ENCODE measurements around the gene SCN4B. TPM values are rescaled to one million over a fixed set of nuclear protein-coding genes. Genes with fewer than 3 reads are reported as not detected.

SCN4B gene
- total and polyA plus RNA-seq, 2 of the 8 experiments (the other 6 are each of a cell fraction or from before 2014, with no cell fraction given): 2.8 to 4.9 TPM

- H2AFZ ChIP-seq (ENCODE audit: low read length): no peak overlapping the region
- H4K8ac ChIP-seq (ENCODE audit: extremely low read depth, insufficient read depth, low read length): no peak overlapping the region; the same call in 1 of the 2 replicates
- H3K9me3 ChIP-seq (ENCODE audit: insufficient read depth in 2 of 2, low read depth in 1 of 2, low read length in 1 of 2): 0 out of 4 replicates have a peak, but pooled peaks cover 0 to 3% of the 10 kb centered on the region in 2 experiments
- no peak overlapping the region for H2AK5ac ChIP-seq (ENCODE audit: low read depth, low read length)
- no peak overlapping the region for H3K9ac ChIP-seq (replicated peaks in 1 of 4; ENCODE audit: extremely low read depth in 1 of 4, low read depth in 3 of 4, low read length in 3 of 4)
- FAIRE-seq: no peak
- TF ChIP-seq ZNF274 (IDR thresholded peaks at IDR 0.05; ENCODE audit: borderline replicate concordance, extremely low read depth, low read length) (no peak), RNF2 (IDR thresholded peaks at IDR 0.05; ENCODE audit: borderline replicate concordance, low read depth, low read length, missing control alignments, poor library complexity, severe bottlenecking) (no peak), EZH2 (IDR thresholded peaks at IDR 0.05; ENCODE audit: low read depth, low read length, severe bottlenecking) (no peak), SP1 (IDR thresholded peaks at IDR 0.05; ENCODE audit: low read depth, low read length) (no peak), JUND (IDR thresholded peaks at IDR 0.05; ENCODE audit: low read length) (no peak), GTF2F1 (IDR thresholded peaks at IDR 0.05; ENCODE audit: borderline replicate concordance, low read depth, low read length) (no peak), KDM5A (IDR thresholded peaks at IDR 0.05; ENCODE audit: low read length) (no peak), SAP30 (IDR thresholded peaks at IDR 0.05; ENCODE audit: insufficient read depth, insufficient replicate concordance, low read length) (no peak), CHD1 (IDR thresholded peaks at IDR 0.05; ENCODE audit: low read depth, low read length) (no peak), TBP (IDR thresholded peaks at IDR 0.05; ENCODE audit: low read depth, low read length) (no peak)
- TF ChIP-seq, protein P1, sequence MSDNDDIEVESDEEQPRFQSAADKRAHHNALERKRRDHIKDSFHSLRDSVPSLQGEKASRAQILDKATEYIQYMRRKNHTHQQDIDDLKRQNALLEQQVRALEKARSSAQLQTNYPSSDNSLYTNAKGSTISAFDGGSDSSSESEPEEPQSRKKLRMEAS (IDR thresholded peaks at IDR 0.05): no peak
- H3K79me1 ChIP-seq (ENCODE audit: low read depth, low read length): no peaks in the 10 kb centered on the region
- no peak overlapping the region for H2BK12ac ChIP-seq (ENCODE audit: low read depth, low read length)
- H3K14ac ChIP-seq (ENCODE audit: insufficient read length): no peak overlapping the region
- peaks cover 2 to 14% (median 4%) of the 10 kb centered on the region in 4 experiments; a peak in 5 of 7 replicates for H3K4me1 ChIP-seq (replicated peaks in 1 of 4; ENCODE audit: control insufficient read depth in 3 of 4, insufficient read depth in 4 of 4, low read length in 3 of 4)
- peak overlapping the region; percentile 89; the same call in 1 of the 2 replicates for H2BK20ac ChIP-seq (ENCODE audit: low read length)
- no peaks in the 10 kb centered on the region for H3K79me2 ChIP-seq (ENCODE audit: control insufficient read depth in 1 of 2, insufficient read depth in 2 of 2, low read length in 2 of 2)
- H3K4me3 ChIP-seq (ENCODE audit: extremely low read depth in 1 of 4, insufficient read depth in 2 of 4, low read depth in 3 of 4, low read length in 4 of 4): no peak overlapping the region
- WGBS, 2 experiments (ENCODE audit: extremely low coverage in 1 of 2, insufficient coverage in 1 of 2, insufficient read length in 1 of 2, insufficient replicate concordance in 2 of 2, low coverage in 1 of 2, low lambda C conversion rate in 2 of 2, missing lambda C conversion rate in 1 of 2): 87% methylated on average over 6 of the region's 6 CpGs; no CpG with 5 or more reads in 1 of the 2 experiments
- H4K5ac ChIP-seq (ENCODE audit: insufficient read length, low read depth, low read length): no peak overlapping the region
- no peaks in the 10 kb centered on the region for H3K27me3 ChIP-seq (replicated peaks in 1 of 4; ENCODE audit: control insufficient read depth in 3 of 4, extremely low read depth in 1 of 4, insufficient read depth in 3 of 4, low read length in 3 of 4)
- H3K27ac ChIP-seq (ENCODE audit: low read depth, low read length): no peak overlapping the region
- H3K18ac ChIP-seq (ENCODE audit: extremely low read depth, low read length): no peak overlapping the region
- DNase-seq (ENCODE audit: low read depth in 1 of 2, low spot score in 2 of 2): no peak
- no peak overlapping the region for H2BK5ac ChIP-seq (ENCODE audit: low read depth, low read length)
- no peaks in the 10 kb centered on the region for H3K23me2 ChIP-seq (ENCODE audit: low read depth, low read length)
- no peak overlapping the region for H3K56ac ChIP-seq (replicated peaks; ENCODE audit: insufficient read length, low read depth, low read length)
- POLR2A ChIA-PET (ENCODE audit: partially characterized antibody): interaction anchor here (0.7 kb wide), 1 partner anchor 82 kb away, joined by 3 read pairs; no protein-coding TSS in a partner anchor
- H3K36me3 ChIP-seq (ENCODE audit: control insufficient read depth in 2 of 4, insufficient read depth in 4 of 4, low read length in 3 of 4): no peaks in the 10 kb centered on the region
- H4K91ac ChIP-seq (replicated peaks; ENCODE audit: insufficient read length, low read length): no peak overlapping the region
- H4K20me1 ChIP-seq (replicated peaks in 1 of 2; ENCODE audit: control insufficient read depth in 1 of 2, insufficient read depth in 2 of 2, low read length in 2 of 2): no peaks in the 10 kb centered on the region
- no peak overlapping the region for H2BK15ac ChIP-seq (ENCODE audit: low read length)
- H3K23ac ChIP-seq (ENCODE audit: insufficient read length): no peak overlapping the region
- CTCF ChIA-PET (ENCODE audit: partially characterized antibody): interaction anchor here (1.0 to 1.7 kb wide), 2 partner anchors 50 to 84 kb away, joined by 3 to 4 read pairs; no protein-coding TSS in a partner anchor
- no peak overlapping the region for H2BK120ac ChIP-seq (replicated peaks; ENCODE audit: low read depth, low read length)
- no peak overlapping the region for H3K4ac ChIP-seq (replicated peaks; ENCODE audit: insufficient read length, low read depth, low read length)
- H3K4me2 ChIP-seq (ENCODE audit: insufficient read depth in 1 of 2, low read depth in 2 of 2, low read length in 2 of 2): no peak overlapping the region
Observed at GRCh38 chr11:118193910-118194566, 41.4 kb upstream of the SCN4B start.

Data from H1 (cell line).